GM19035 (cell line): Measurements from ENCODE around the gene ZNF106.

Experiments
- ATAC-seq: cut with Tn5 transposase; IDR thresholded peaks from one replicate; pipeline ENCODE4 v1.9.1; 2021; ENCODE audit not compliant: unreplicated experiment

The ZNF106 gene

GRCh38 chr15:42482701-42483100 lies 8.2 kb downstream of the ZNF106 start:
- ATAC-seq = no peak

GRCh38 chr15:42474827-42475226 lies 16.1 kb downstream of the ZNF106 start:
- ATAC-seq = no peak

- ATAC-seq = no peak
Measured at GRCh38 chr15:42471002-42471401, 19.9 kb downstream of the ZNF106 start.

GRCh38 chr15:42465520-42466259 lies 25.3 kb downstream of the ZNF106 start:
- no peak for ATAC-seq

- no peak for ATAC-seq
Measured at GRCh38 chr15:42461261-42461660, 29.7 kb downstream of the ZNF106 start.

GRCh38 chr15:42457445-42458442 lies 33.2 kb downstream of the ZNF106 start:
- ATAC-seq = peak; percentile 64

GRCh38 chr15:42456971-42457370 lies 34.0 kb downstream of the ZNF106 start:
- no peak for ATAC-seq

GRCh38 chr15:42456531-42456930 lies 34.4 kb downstream of the ZNF106 start:
- ATAC-seq = no peak

GRCh38 chr15:42453826-42454225 lies 37.1 kb downstream of the ZNF106 start:
- no peak for ATAC-seq

GRCh38 chr15:42450425-42450790 lies 40.5 kb downstream of the ZNF106 start:
- ATAC-seq = no peak

GRCh38 chr15:42449770-42450424 lies 41.0 kb downstream of the ZNF106 start:
- no peak for ATAC-seq

- no peak for ATAC-seq
Measured at GRCh38 chr15:42448281-42448680, 42.7 kb downstream of the ZNF106 start.

GRCh38 chr15:42447599-42447998 lies 43.3 kb downstream of the ZNF106 start:
- no peak for ATAC-seq

GRCh38 chr15:42445551-42445950 lies 45.4 kb downstream of the ZNF106 start:
- no peak for ATAC-seq

- no peak for ATAC-seq
Measured at GRCh38 chr15:42444415-42445063, 46.4 kb downstream of the ZNF106 start.

GRCh38 chr15:42427429-42428223 lies 63.3 kb downstream of the ZNF106 start:
- ATAC-seq = no peak

GRCh38 chr15:42421376-42421775 lies 69.6 kb downstream of the ZNF106 start:
- ATAC-seq = no peak

GRCh38 chr15:42419369-42419768 lies 71.6 kb downstream of the ZNF106 start:
- no peak for ATAC-seq

GRCh38 chr15:42413920-42414319 lies 77.0 kb downstream of the ZNF106 start:
- no peak for ATAC-seq

- no peak for ATAC-seq
Measured at GRCh38 chr15:42411884-42412283, 79.1 kb downstream of the ZNF106 start.
